Activated naive CD8-positive, alpha-beta T cell treated with anti-CD3 and anti-CD28 coated beads, Interleukin-2, amount 50 U/mL, for 16 hours (primary cell): ENCODE measurements around the gene MTIF3.
A peak's percentile ranks its signal among the peaks of the same experiment; 100 is the strongest.

Experiments used
- DNase-seq: peaks from one replicate; pipeline ENCODE4 v3.0.0-alpha.2; 2020; ENCODE audit warnings: low read depth, low spot score

The MTIF3 gene

GRCh38 chr13:27449936-27450828, at the start of gene MTIF3:
MTIF3 (minus strand) TSS chr13:27450564; CDS start chr13:27440448, 10,116 bp downstream.
- peak; percentile 86 for DNase-seq

DNA sequence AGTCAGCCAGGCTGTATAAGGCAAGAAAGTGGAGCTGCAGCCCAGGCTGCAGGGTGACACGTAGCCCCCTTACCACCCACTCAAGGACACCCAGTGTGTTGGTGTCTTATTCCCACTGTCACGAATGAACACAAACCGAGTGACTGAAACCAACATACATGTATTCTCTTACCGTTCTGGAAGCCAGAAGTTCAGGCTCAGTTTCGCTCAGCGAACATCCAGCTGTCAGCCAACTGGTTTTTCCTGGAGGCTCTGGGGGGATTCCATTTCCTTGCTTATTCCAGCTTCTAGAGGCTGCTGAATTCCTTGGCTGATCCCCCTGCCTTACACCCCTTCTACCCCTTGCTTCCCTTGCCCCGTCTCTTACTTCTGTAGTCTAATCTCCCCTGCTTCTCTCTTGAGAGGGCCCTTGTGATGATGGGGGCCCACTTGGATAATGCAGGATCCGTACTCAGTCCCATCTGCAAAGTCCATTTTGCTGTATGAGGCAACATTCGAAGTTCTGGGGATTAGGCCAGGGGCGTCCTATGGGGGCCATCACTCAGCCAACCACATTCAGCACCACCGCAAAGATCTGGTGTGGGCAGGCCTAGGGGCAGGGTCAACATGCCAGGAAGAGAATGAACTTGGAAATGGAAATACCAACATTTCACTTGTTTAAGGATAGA, 47.3 kb upstream of the MTIF3 start:
- no peak for DNase-seq

DNA sequence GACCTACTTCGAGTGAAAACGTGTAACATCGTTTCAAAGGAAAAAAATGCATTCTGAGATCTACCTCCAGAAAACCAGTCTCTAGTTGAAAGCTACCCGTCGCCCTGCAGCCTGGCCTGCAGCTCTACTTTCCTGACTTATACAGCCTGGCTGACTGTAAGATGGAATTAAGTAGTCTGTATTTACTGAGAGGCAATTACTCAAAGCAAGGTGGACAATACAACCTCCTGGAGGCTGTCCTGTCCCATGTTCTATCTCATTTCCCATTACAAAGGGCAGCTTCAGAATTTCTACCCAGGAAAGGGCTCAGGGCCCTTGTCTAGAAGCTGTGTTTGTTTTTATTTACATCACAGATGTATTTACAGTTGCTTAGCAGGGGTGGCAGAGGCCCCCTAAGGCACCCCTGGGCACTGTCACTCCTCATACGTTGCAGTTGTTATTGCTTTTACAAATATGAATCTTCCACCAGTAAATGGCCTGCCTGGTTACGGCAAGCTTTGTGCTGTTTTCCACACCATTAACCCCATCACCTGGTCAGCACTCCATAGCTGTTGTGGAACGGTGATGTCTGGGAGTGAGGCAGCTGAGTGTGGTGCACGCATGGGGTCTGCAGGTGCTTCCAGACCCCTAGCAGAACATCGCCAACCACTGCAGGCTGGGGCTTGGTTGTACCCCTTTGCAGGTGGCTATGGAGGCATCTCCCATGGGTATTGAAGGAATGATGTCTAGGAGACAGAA, 46.3 kb upstream of the MTIF3 start:
- DNase-seq: no peak

DNA sequence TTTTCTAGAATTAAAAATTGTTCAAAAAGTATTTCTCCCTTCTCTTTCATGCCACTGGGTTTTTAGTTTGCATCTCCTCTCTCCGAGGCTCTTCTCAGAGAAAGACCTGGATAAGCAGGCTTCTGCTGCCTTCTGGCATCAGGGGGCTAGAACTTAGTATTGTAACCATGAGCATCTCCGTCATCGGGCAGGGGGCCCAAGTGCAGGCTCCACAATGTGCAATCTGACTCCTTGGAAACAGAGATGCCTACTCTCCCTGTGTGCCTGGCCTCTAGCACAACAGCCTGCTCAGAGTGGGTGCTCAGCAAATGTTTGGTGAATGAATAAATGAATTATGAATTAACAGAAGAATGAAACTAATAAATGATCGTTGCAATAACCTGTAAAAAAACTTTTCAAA, 45.6 kb upstream of the MTIF3 start:
- DNase-seq: no peak

- DNase-seq: no peak
These were observed 45.2 kb upstream of the MTIF3 start for GRCh38 chr13:27495551-27495950.

DNA sequence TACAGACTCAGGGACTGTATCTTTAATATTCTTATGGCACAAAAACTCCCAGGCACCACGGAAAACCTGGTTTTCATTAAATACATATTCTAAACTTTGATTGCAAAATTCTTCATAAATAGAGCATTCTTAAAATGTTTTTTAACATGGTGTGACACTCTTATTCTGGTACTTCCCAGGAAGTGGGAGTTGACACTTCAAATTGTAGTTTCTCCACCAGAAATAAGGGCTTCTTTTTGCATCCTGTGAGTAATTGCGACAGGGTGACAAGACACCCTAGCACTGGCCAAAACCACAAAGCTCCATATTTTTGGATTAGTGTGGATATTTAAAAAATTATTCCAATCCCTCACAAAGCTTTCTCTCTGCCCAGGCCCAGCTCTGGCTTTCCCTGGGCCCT, 43.6 kb upstream of the MTIF3 start:
- no peak for DNase-seq

DNA sequence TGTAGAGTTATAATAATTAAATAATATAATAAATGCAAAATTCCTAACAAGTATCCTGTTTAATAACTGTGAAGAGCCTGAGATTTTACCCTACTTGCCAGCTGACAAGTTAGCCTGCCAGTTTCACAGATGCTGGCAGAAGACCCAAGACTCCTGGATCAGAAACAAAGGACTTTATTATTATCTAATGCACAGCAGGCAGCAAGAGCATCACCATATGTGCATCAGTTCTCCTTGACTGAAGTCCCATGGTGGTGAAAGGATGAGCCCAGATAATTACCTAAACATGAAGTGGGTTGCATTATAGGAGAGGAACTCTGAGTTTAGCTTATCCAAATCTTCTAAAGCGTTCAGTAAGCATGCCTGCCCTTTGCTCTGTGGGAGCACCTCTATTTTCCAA, 39.1 kb upstream of the MTIF3 start:
- no peak for DNase-seq

DNA sequence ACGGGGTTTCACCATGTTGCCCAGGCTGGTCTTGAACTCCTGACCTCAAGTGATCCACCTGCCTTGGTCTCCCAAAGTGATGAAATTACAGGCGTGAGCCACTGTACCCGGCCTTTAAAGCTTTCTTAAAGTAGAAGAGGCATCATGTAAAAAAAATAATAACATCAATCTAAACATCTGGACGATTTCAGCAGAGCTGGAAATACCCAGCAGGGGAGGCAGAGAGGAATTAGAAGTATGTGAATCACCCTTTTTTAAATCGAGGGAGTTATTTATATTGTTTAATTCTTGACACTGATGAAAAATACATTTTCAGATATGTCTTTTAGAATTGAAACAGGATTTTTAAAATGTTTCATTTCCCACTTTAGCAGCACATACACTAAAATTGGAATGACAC, 37.4 kb upstream of the MTIF3 start:
- no peak for DNase-seq

GRCh38 chr13:27483421-27483820, 33.1 kb upstream of the MTIF3 start:
- no peak for DNase-seq

DNA sequence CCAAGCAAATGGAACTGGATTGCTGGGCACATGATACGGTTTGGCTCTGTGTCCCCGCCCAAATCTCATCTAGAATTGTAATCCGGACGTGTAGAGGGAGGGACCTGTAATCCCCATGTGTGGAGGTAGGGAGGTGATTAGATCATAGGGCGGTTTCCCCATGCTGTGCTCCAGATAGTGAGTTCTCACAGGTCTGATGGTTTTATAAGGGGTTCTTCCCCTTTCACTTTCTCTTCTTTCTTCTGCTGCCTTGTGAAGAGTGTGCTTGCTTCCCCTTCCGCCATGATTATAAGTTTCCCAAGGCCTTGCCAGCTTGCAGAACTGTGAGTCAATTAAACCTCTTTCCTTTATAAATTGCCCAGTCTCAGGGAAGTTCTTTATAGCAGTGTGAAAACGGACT, 32.6 kb upstream of the MTIF3 start:
- no peak for DNase-seq

DNA sequence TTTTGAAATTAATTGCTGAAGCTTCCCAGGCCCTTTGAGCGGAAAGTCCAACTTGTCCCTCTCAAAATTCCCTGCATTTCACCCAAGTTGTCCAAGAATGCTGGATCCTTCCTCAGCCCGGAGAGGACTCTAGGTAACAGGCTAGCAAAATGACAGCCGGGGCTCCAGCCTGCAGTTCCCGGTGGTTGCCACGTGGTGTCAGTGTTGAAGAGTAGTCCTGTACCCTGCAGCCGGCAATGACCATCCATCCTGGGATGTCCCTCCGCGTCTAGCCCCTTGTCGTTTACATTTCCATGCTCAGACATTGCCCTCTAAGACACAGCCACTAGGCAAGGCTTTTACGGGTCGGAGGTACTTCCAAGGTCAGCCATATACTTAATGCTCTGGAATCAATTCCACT, 31.4 kb upstream of the MTIF3 start:
- no peak for DNase-seq

DNA sequence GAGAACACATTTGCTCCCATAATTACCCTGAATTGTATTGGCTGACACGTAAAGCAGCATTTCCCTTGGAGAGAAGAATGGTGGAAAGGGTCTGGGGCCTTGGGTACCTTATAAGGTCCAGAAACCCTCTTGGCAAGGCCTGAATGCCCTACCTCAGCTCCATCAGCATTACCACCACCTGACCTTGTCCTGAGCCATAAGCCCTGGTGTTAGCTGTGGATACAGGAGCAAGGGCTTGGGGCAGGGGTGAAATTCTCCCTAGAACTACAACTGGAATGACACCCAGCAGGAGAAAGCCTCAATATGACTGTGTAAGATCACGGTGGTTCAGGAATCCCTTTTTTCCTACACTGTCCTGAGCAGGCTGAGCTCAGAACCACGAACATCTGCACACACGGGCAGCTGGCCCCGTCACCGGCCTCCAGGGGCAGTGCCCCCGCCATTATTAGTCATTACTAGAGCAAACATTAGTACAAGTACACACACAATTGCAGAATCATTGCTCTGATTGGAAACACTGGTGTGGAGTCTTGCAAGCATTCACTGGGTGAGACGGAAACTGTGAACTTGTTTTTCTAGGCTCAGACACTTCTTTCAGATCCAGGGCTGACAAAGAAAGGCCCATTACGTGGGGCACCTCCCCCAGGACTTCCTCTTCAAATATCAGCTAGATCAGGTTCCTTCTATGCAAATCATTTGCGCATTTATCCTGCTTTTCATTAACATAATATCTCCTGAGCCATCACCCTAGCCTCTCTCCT, 26.8 kb upstream of the MTIF3 start:
- no peak for DNase-seq

DNA sequence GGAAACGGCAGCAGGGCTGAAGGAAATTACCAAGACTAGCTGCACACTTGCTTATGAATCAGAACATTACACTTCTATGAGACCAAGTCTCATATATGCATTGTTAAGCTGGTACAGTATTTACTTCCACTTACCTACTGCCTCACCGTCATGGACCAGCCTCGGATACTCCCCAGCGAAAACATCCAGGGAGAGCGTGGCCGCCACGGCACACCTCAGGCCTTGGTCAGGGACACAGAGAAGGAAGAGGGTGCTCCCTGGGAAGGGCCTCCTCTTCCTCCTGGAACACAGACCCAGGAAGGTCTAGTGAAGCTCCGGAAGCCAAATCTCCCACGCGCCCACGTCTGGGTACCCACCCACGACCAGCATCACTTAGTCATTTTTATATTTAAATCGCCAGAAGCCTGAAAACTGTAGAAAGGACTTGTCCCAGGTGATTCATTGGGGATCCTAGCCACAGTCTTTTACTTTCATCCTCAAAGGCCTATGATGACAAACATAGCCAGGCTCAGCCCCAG, 24.4 kb upstream of the MTIF3 start:
- DNase-seq: no peak

GRCh38 chr13:27472941-27473340, 22.6 kb upstream of the MTIF3 start:
- DNase-seq: no peak

GRCh38 chr13:27472441-27472840, 22.1 kb upstream of the MTIF3 start:
- no peak for DNase-seq

- no peak for DNase-seq
These were observed 19.9 kb upstream of the MTIF3 start for GRCh38 chr13:27470075-27470820.

DNA sequence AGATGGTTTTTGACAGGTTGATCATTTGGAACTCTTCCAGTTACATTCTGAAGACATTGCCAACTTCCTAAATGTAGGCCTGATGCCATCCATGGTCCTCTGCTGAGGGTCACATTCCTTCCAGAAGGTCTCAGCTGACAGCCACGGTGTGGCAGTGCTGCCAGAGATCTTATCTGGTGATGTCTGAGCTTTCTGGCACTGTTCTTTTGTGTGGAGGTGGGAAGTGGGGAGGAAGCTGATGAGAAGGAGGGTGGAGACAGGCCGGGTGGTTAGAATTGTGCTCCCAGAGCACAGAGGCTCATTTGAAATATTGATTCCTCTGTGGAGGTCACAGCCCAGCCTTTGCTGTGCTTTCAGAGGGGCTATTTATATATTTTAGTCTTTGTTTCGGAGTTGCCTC, 16.1 kb upstream of the MTIF3 start:
- no peak for DNase-seq

DNA sequence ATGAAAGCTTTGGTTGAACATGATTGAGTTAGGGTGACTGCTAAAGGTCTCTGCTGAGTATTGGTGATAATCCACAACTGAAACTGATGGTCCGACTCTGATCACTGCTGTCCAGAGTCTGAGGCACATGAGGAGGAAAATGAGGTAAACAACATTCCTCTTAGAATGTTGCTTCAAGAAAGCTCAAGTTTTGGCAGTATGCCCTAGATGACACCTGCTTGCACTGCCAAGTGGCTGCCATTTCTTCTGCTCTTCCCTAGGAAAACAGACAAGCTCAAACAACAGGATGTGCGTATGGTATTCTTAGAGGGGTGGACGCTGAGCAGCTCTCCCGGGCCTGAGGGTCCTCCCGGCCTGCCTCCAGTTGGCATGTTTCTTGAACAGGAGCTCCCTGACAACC, 15.2 kb upstream of the MTIF3 start:
- no peak for DNase-seq

DNA sequence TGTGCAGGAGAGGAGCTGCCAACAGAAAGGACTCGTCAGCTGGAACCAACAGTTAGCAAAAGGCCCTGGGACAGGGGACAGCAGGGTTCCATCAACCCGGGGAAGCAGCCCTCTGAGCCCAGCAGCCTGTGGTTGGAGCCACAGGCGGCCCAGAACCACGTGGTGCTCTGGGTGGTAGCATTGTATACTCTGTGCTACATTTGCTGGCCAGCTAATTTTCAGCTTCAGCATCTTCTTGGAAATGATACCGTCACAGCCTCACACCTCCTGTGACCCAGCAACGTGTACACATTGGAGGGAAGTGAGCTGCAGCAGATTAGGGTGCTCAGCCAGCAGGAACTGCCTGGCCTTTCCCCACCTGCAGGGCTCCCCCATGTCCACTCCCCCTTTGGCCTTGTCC, 13.1 kb upstream of the MTIF3 start:
- DNase-seq: no peak

DNA sequence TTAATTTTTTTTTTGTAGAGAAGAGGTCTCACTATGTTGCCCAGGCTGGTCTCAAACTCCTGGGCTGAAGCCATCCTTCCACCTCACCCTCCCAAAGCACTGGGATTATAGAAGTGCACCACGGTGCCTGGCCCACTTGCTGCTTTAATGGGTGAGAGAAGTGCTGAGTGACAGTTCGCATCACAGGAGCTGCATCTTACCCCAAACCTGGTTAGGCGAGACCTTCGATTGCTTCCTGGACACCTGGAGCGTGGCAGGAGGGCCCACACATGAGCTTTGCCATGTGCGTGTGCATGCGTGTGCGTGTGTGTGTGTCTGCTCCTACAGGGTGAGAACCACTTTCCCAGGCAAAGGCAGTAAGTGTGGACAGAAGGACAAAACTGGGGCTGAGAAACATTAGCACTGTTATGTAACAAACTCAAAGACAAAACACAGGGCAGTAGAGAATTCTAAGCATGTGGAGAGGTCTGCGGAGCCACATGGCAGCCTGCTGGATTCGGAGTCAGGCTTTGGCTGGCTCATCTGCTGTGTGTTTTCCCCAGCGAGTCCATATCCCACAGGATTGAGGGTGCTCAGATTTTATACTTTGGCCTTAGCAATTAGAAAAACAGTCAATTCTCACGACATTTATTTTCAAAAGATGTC, 11.7 kb upstream of the MTIF3 start:
- DNase-seq: no peak
